ENCODE data around the gene FOXI1.
"Not testable (repeated sequence)": the region's sequence is repeated elsewhere in the genome, so short reads cannot be mapped to it uniquely, and the experiment has no call there.

The FOXI1 gene

GRCh38 chr5:170082701-170083100 lies 23.0 kb upstream of the FOXI1 start:
- CTCF ChIA-PET = interaction anchor here (0.6 to 1.0 kb wide), 5 partner anchors 11 to 943 kb away, joined by 3 to 5 read pairs (median 3); no protein-coding TSS in a partner anchor
- H3K27ac ChIP-seq = no peak overlapping the region
- TF ChIP-seq CTCF (conservative IDR thresholded peaks at IDR 0.05; ENCODE audit: low read depth) = no peak
- no peak for DNase-seq (ENCODE audit: low spot score)
- POLR2A ChIA-PET (ENCODE audit: low non-redundant PET) = no interaction called here

DNA sequence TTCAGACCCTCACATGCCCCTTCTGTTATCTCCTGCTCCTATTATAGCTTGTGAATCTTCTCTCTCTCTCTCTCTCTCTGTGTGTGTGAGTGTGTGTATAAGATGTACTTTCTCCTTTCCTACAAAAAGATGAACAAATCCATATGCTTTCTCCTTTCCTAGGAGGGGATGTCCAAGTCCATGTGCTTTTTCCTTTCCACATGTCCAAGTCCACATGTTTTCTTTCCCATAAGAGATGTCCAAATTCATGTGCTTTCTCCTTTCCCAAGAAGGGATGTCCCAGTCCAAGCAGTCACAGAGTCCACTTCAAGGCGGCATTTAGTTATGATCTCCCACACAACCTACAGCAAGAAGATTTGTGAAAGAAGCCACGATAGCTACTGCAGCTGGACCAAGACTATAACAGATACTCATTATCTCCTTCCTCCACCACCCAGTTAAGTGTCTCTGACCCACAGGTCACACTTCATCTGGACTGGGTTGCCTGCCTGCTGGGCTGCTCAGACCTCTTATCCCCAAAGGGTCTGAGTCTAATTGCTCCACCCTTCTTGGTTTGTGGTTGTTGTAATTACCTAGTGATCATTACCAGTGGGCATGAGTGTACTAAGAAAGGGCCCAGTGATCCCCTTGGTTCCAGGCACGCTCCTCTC lies 18.4 kb upstream of the FOXI1 start:
- no peak for TF ChIP-seq CTCF (conservative IDR thresholded peaks at IDR 0.05; ENCODE audit: low read depth)
- CTCF ChIA-PET = interaction anchor here (0.9 kb wide), 1 partner anchor 13 kb away, joined by 3 read pairs; no protein-coding TSS in a partner anchor
- no peak for DNase-seq (ENCODE audit: low spot score)
- POLR2A ChIA-PET (ENCODE audit: low non-redundant PET) = no interaction called here
- H3K27ac ChIP-seq = no peak overlapping the region

- H3K27ac ChIP-seq = no peak overlapping the region
- no peak for DNase-seq (ENCODE audit: low spot score)
- POLR2A ChIA-PET (ENCODE audit: low non-redundant PET) = no interaction called here
- CTCF ChIA-PET = interaction anchor here (0.6 to 1.8 kb wide), 2 partner anchors 22 to 624 kb away, joined by 3 to 6 read pairs; no protein-coding TSS in a partner anchor
- TF ChIP-seq CTCF (conservative IDR thresholded peaks at IDR 0.05; ENCODE audit: low read depth) = no peak
These were observed 13.1 kb upstream of the FOXI1 start for GRCh38 chr5:170092455-170093101.

DNA sequence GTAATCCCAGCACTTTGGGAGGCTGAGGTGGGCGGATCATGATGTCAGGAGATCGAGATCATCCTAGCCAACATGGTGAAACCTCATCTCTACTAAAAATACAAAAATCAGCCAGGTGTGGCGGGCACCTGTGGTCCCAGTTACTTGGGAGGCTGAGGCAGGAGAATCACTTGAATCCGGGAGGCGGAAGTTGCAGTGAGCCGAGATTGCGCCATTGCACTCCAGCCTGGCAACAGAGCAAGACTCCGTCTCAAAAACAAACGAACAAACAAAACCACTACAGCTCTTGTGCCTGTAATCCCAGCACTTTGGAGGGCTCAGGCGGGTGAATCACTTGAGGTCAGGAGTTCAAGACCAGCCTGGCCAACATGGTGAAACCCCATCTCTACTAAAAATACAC lies 11.4 kb upstream of the FOXI1 start:
- CTCF ChIA-PET = interaction anchor here (1.1 kb wide), 1 partner anchor 90 kb away, joined by 4 read pairs; no protein-coding TSS in a partner anchor
- POLR2A ChIA-PET (ENCODE audit: low non-redundant PET); H3K27ac ChIP-seq; DNase-seq (ENCODE audit: low spot score): not testable (repeated sequence)

GRCh38 chr5:170095646-170096045 lies 10.1 kb upstream of the FOXI1 start:
- ChIA-PET CTCF (interaction anchor here (0.7 to 0.9 kb wide), 2 partner anchors 121 to 130 kb away, joined by 3 read pairs; no protein-coding TSS in a partner anchor), POLR2A (ENCODE audit: low non-redundant PET) (no interaction called here)
- no peak for DNase-seq (ENCODE audit: low spot score)
- no peak overlapping the region for H3K27ac ChIP-seq
- no peak for TF ChIP-seq CTCF (conservative IDR thresholded peaks at IDR 0.05; ENCODE audit: low read depth)

GRCh38 chr5:170097934-170098333 lies 7.8 kb upstream of the FOXI1 start:
- POLR2A ChIA-PET (ENCODE audit: low non-redundant PET) = no interaction called here
- no peak overlapping the region for H3K27ac ChIP-seq
- CTCF ChIA-PET = interaction anchor here (0.8 to 3.7 kb wide), 4 partner anchors 70 to 118 kb away, joined by 3 to 43 read pairs (median 6); no protein-coding TSS in a partner anchor
- DNase-seq (ENCODE audit: low spot score) = no peak
- TF ChIP-seq CTCF (conservative IDR thresholded peaks at IDR 0.05; ENCODE audit: low read depth) = no peak

Measured in RWPE1 (cell line).